ENCODE results near the gene ELMO2. TPM values are rescaled to one million over a fixed set of nuclear protein-coding genes. Genes with fewer than 3 reads are reported as not detected.
A peak's percentile ranks its signal among the peaks of the same experiment; 100 is the strongest.

ELMO2 gene
- total RNA-seq, 1 donor from 2014 or later: 53.3 TPM

GRCh38 chr20:46339037-46339436 is 67.4 kb downstream of the ELMO2 start:
- Histone ChIP-seq H3K27ac (no peak overlapping the region), H3K79me2 (ENCODE audit: low read depth) (no peaks in the 10 kb centered on the region), H3K27me3 (peaks cover 52% of the 10 kb centered on the region), H3K4me3 (no peak overlapping the region), H3K9ac (no peak overlapping the region), H3K9me3 (ENCODE audit: low read depth) (no peaks in the 10 kb centered on the region), H3K36me3 (no peaks in the 10 kb centered on the region), H3K4me2 (no peak overlapping the region), H2AFZ (replicated peaks) (no peak overlapping the region), H3K4me1 (peaks cover 35% of the 10 kb centered on the region), H3F3A (ENCODE audit: low read depth) (peaks cover 10% of the 10 kb centered on the region), H4K20me1 (ENCODE audit: low read depth) (no peaks in the 10 kb centered on the region)
- H3K4me3 Mint-ChIP-seq: no peak overlapping the region
- H3K36me3 Mint-ChIP-seq: no peaks in the 10 kb centered on the region
- no peak for DNase-seq (ENCODE audit: low spot score)
- no peaks in the 10 kb centered on the region for H3K9me3 Mint-ChIP-seq
- H3K27ac Mint-ChIP-seq: peak overlapping the region; percentile 47
- peaks cover 16% of the 10 kb centered on the region for H3K27me3 Mint-ChIP-seq (ENCODE audit: insufficient read depth, low read depth)
- TF ChIP-seq CTCF (IDR thresholded peaks at IDR 0.05) (no peak), EZH2 (IDR thresholded peaks at IDR 0.05) (no peak), EZH2phosphoT487 (IDR thresholded peaks at IDR 0.05) (no peak)
- H3K4me1 Mint-ChIP-seq: peaks cover 79% of the 10 kb centered on the region

- H2AFZ ChIP-seq (replicated peaks): no peak overlapping the region
- H3K79me2 ChIP-seq (ENCODE audit: low read depth): no peaks in the 10 kb centered on the region
- no peaks in the 10 kb centered on the region for H3K36me3 ChIP-seq
- Mint-ChIP-seq H3K36me3 (no peaks in the 10 kb centered on the region), H3K27ac (peak overlapping the region; percentile 46), H3K4me3 (no peak overlapping the region), H3K27me3 (ENCODE audit: insufficient read depth, low read depth) (peaks cover 17% of the 10 kb centered on the region), H3K4me1 (peaks cover 80% of the 10 kb centered on the region), H3K9me3 (no peaks in the 10 kb centered on the region)
- peaks cover 30% of the 10 kb centered on the region for H3K27me3 ChIP-seq
- H3K27ac ChIP-seq: no peak overlapping the region
- peaks cover 37% of the 10 kb centered on the region for H3K4me1 ChIP-seq
- no peaks in the 10 kb centered on the region for H4K20me1 ChIP-seq (ENCODE audit: low read depth)
- H3F3A ChIP-seq (ENCODE audit: low read depth): peaks cover 15% of the 10 kb centered on the region
- H3K4me3 ChIP-seq: no peak overlapping the region
- H3K9ac ChIP-seq: no peak overlapping the region
- H3K4me2 ChIP-seq: no peak overlapping the region
- TF ChIP-seq EZH2phosphoT487 (IDR thresholded peaks at IDR 0.05) (no peak), EZH2 (IDR thresholded peaks at IDR 0.05) (no peak), CTCF (IDR thresholded peaks at IDR 0.05) (no peak)
- no peaks in the 10 kb centered on the region for H3K9me3 ChIP-seq (ENCODE audit: low read depth)
- no peak for DNase-seq (ENCODE audit: low spot score)
These were observed 69.7 kb downstream of the ELMO2 start for GRCh38 chr20:46336735-46337134.

GRCh38 chr20:46334303-46334904 is 72.0 kb downstream of the ELMO2 start:
- peak overlapping the region; percentile 69 for H3K27ac Mint-ChIP-seq
- TF ChIP-seq CTCF (IDR thresholded peaks at IDR 0.05) (no peak), EZH2phosphoT487 (IDR thresholded peaks at IDR 0.05) (no peak), EZH2 (IDR thresholded peaks at IDR 0.05) (no peak)
- Histone ChIP-seq H3K4me1 (peaks cover 32% of the 10 kb centered on the region), H3K79me2 (ENCODE audit: low read depth) (no peaks in the 10 kb centered on the region), H3K4me2 (peak overlapping the region; percentile 51), H3K9ac (no peak overlapping the region), H3K27me3 (peaks cover 11% of the 10 kb centered on the region), H2AFZ (replicated peaks) (no peak overlapping the region), H3F3A (ENCODE audit: low read depth) (peaks cover 17% of the 10 kb centered on the region), H3K4me3 (no peak overlapping the region), H4K20me1 (ENCODE audit: low read depth) (no peaks in the 10 kb centered on the region), H3K9me3 (ENCODE audit: low read depth) (no peaks in the 10 kb centered on the region), H3K36me3 (no peaks in the 10 kb centered on the region), H3K27ac (no peak overlapping the region)
- H3K9me3 Mint-ChIP-seq: no peaks in the 10 kb centered on the region
- peaks cover 82% of the 10 kb centered on the region for H3K4me1 Mint-ChIP-seq
- H3K4me3 Mint-ChIP-seq: peak overlapping the region; percentile 67
- DNase-seq (ENCODE audit: low spot score): no peak
- H3K27me3 Mint-ChIP-seq (ENCODE audit: insufficient read depth, low read depth): peaks cover 18% of the 10 kb centered on the region
- H3K36me3 Mint-ChIP-seq: no peaks in the 10 kb centered on the region

Data from neural progenitor cell (in vitro differentiated cells).